Heart left ventricle (tissue), 16 donors: Measurements from ENCODE around the gene AURKAIP1. TPM values are rescaled to one million over a fixed set of nuclear protein-coding genes. Genes with fewer than 3 reads are reported as not detected.
"Not testable (repeated sequence)": the region's sequence is repeated elsewhere in the genome, so short reads cannot be mapped to it uniquely, and the experiment has no call there.

Experiments used
- ATAC-seq, 4 donors: fragments of 200-7000 bp; cut with Tn5 transposase; one replicate each; pipeline ENCODE4 v1.9.1; 2020 to 2022; ENCODE audit warnings: moderate library complexity in 4 of 4, mild to moderate bottlenecking in 3 of 4, moderate number of reproducible peaks in 1 of 4
- DNase-seq, 5 donors: peaks; one replicate each; pipeline ENCODE4 v3.0.0-alpha.2; 2020
- H3K27ac ChIP-seq, 12 donors: fragments of 200-600 bp; sonication (generic) in 4 of 12; one replicate each; pipeline versions ENCODE4 v1.5.0 to v1.8.0; 2016 to 2022; ENCODE audit warnings: mild to moderate bottlenecking in 2 of 12
- H3K27me3 ChIP-seq, 9 donors: fragments of 200-600 bp; sonication (generic) in 2 of 9; one replicate each; pipeline versions ENCODE4 v1.5.1 to v1.8.0; 2016 to 2022; ENCODE audit warnings: mild to moderate bottlenecking in 3 of 9
- H3K36me3 ChIP-seq, 9 donors: fragments of 200-600 bp; sonication (generic) in 2 of 9; one replicate each; pipeline versions ENCODE4 v1.5.0 to v1.8.0; 2018 to 2022; ENCODE audit warnings: mild to moderate bottlenecking in 2 of 9
- H3K4me1 ChIP-seq, 12 donors: fragments of 200-600 bp; sonication (generic) in 4 of 12; one replicate each; pipeline versions ENCODE4 v1.5.0 to v1.8.0; 2016 to 2022; ENCODE audit warnings: mild to moderate bottlenecking in 3 of 12
- H3K4me3 ChIP-seq, 12 donors: fragments of 200-600 bp; sonication (generic) in 4 of 12; one replicate each; pipeline versions ENCODE4 v1.5.0 to v1.8.0; 2017 to 2022; ENCODE audit warnings: mild to moderate bottlenecking in 9 of 12, moderate library complexity in 4 of 12
- H3K9me3 ChIP-seq, 12 donors: fragments of 200-600 bp; sonication (generic) in 4 of 12; one replicate each; pipeline versions ENCODE4 v1.5.0 to v1.8.0; 2016 to 2022; ENCODE audit warnings: mild to moderate bottlenecking in 1 of 12
- POLR2A ChIP-seq, 2 donors: fragments of 450-650 bp; IDR thresholded peaks; one replicate each; pipeline ENCODE4 v1.6.1; 2017; ENCODE audit warnings: antibody characterized with exemption in 2 of 2, mild to moderate bottlenecking in 2 of 2, moderate library complexity in 2 of 2
- WGBS, 4 donors: extraction: QIAGEN DNeasy Blood & Tissue Kit in 2 of 4; methylation state at CpG; one replicate each; pipeline versions ENCODE4 v1.1.5 to v1.1.7; 2013 to 2018; 5-methylcytosine and 5-hydroxymethylcytosine counted together
- intact Hi-C, 10 donors: fragments of 100-400 bp; cut with DNase I; formaldehyde crosslinking; loops; one replicate each; pipeline versions ENCODE4 v1.11.1 to v1.14.2; 2022
- polyA plus RNA-seq, 2 donors: library from polyadenylated mRNA; stranded (reverse); fragments of 200-250 nt; gene quantifications; one replicate each; pipeline ENCODE4 v1.2.3, GENCODE V29; 2013
- total RNA-seq, 9 donors: library from RNA; depleted of rRNA in 2 of 9; stranded (reverse); fragments of >200 nt in 2 of 9; fragmentation: NEBNext Ultra II Directional in 3 of 9; extraction: Animal tissue kit (Norgen Biotek cat#: 25700) in 3 of 9; gene quantifications; one replicate each; pipeline versions ENCODE4 v1.1.0 to v1.2.4, GENCODE V29; 2016 to 2023
- TF ChIP-seq, protein P1 (sequence below), 12 donors: fragments of 200-600 bp; sonication (generic) in 4 of 12; IDR thresholded peaks; one replicate each; pipeline versions ENCODE4 v1.5.0 to v1.8.0; 2018 to 2022; ENCODE audit warnings: antibody characterized with exemption in 12 of 12, mild to moderate bottlenecking in 5 of 12
- donor health status: ischemic (EF 13 %, LVEDD 7.1; RV severe dilation, severe dysfunction).
- donor health status: healthy with polysubstance abuse.
- donor health status: DM: no; HTN: yes; CAD: no.
- donor health status: DM: no; HTN: no; CAD: no.
- donor health status: ischemic (EF 25% LVEDD 6.9; RV normal size, moderate dysfunction).
- donor health status: ischemic (EF 25% LVEDD 5.7; RV mildly dilated, moderate dysfunction).
- donor health status: healthy.
- donor health status: DM: yes; HTN: yes; CAD: no.
- donor health status: ischemic (EF 35%, LVEDD 5.7; RV mildly dilated, moderate dysfunction).
- donor health status: nonischemic (EF 11% LVEDD 7.7; RV severe dilation, severe dysfunction).
- donor health status: DM: yes; HTN: yes; CAD: no.
- donor health status: PGD.
- donor health status: ischemic (EF 29% LVEDD 5.4; RV normal size, mild dysfunction).
- donor health status: nonischemic (EF 23%, LVEDD 6.1; RV moderate dilation, normal function).

AURKAIP1 gene
- total and polyA plus RNA-seq, 11 donors: 157 to 465 (median 192) TPM

DNA sequence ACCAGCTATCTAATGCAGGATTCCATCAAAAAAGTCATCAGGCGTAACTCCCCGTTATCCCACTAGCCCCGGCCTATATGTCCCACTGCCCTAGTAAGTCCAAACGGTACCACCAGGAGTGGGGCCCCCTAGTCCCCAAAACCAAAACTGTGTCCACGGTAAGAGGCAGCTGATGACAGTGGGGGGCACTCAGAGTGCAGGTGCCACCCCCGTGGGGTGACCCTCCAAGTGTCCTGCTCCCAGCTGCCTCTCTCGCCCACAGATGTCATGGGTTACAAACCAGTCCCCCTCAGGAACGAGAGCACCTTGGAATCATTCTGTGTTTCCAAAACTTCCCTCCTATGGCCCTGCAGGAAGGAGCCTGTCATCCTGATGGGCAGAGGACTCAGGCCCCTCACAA lies 10.9 kb upstream of the AURKAIP1 start:
- no peak for DNase-seq
- WGBS, 4 donors: 91 to 95% (median 92%) methylated on average over 7 to 8 of the region's 8 CpGs

DNA sequence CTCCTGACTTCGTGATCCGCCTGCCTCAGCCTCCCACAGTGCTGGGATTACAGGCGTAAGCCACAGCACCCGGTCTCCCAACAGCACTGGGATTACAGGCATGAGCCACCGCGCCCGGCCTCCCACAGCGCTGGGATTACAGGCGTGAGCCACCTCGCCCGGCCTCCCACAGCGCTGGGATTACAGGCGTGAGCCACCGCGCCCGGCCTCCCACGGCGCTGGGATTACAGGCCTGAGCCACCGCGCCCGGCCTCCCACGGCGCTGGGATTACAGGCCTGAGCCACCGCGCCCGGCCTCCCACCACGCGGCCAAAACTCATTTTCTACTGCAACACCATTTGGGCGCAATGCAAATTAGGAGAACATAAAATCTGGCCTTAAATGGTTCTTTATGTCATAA lies 10.3 kb upstream of the AURKAIP1 start:
- H3K4me3 ChIP-seq, ATAC-seq, H3K4me1 ChIP-seq, intact Hi-C loops, H3K27ac ChIP-seq, H3K9me3 ChIP-seq, H3K27me3 ChIP-seq, DNase-seq: not testable (repeated sequence)
- H3K36me3 ChIP-seq: peaks cover 2 to 64% (median 57%) of the 10 kb centered on the region in 9 donors
- WGBS, 4 donors: 92 to 98% (median 93%) methylated on average over 27 to 29 of the region's 29 CpGs

More for the DNA sequence above, 10.9 kb upstream of the AURKAIP1 start:
- ATAC-seq: no peak
- Histone ChIP-seq H3K4me3 (no peak overlapping the region), H3K4me1 (peaks cover 0 to 9% (median 0%) of the 10 kb centered on the region in 12 donors), H3K36me3 (peaks cover 2 to 70% (median 63%) of the 10 kb centered on the region in 9 donors), H3K27ac (no peak overlapping the region), H3K9me3 (no peaks in the 10 kb centered on the region), H3K27me3 (no peaks in the 10 kb centered on the region)
- TF ChIP-seq, protein P1, sequence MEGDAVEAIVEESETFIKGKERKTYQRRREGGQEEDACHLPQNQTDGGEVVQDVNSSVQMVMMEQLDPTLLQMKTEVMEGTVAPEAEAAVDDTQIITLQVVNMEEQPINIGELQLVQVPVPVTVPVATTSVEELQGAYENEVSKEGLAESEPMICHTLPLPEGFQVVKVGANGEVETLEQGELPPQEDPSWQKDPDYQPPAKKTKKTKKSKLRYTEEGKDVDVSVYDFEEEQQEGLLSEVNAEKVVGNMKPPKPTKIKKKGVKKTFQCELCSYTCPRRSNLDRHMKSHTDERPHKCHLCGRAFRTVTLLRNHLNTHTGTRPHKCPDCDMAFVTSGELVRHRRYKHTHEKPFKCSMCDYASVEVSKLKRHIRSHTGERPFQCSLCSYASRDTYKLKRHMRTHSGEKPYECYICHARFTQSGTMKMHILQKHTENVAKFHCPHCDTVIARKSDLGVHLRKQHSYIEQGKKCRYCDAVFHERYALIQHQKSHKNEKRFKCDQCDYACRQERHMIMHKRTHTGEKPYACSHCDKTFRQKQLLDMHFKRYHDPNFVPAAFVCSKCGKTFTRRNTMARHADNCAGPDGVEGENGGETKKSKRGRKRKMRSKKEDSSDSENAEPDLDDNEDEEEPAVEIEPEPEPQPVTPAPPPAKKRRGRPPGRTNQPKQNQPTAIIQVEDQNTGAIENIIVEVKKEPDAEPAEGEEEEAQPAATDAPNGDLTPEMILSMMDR (IDR thresholded peaks at IDR 0.05): no peak
- no peak for TF ChIP-seq POLR2A (IDR thresholded peaks at IDR 0.05)
- intact Hi-C loops: no loop called here

DNA sequence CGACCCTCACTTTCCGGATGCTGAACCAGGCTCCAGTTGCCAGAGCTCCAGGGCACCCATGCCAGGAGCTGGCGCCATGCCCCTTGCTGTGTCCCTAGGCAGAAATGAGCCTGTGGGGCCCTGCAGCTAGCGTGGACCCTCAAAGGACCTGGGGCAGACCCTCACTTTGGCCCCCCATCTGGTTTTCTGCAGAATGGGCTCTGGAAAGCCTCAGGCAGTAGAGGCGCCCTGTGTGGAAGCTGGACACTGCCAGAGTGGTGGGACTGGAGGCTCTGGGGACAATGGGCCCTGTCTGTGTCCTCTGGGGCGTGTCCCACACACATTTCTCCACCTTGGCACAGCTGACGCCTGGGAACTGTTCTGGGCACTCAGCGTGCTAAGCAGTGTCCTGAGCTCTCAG lies 6.3 kb upstream of the AURKAIP1 start:
- Histone ChIP-seq H3K36me3 (peaks cover 0 to 24% (median 17%) of the 10 kb centered on the region in 9 donors), H3K27ac (peak overlapping the region in 1 of 12 donors; percentile 61), H3K9me3 (no peaks in the 10 kb centered on the region), H3K4me3 (no peak overlapping the region), H3K4me1 (peaks cover 0 to under 1% (median 0%) of the 10 kb centered on the region in 12 donors), H3K27me3 (no peaks in the 10 kb centered on the region)
- 74 to 81% (median 79%) methylated on average over 7 to 8 of the region's 8 CpGs for WGBS, 4 donors
- no peak for DNase-seq
- intact Hi-C loops: no loop called here
- TF ChIP-seq, protein P1 (IDR thresholded peaks at IDR 0.05): no peak
- TF ChIP-seq POLR2A (IDR thresholded peaks at IDR 0.05): no peak
- peak in 1 of 4 donors; percentile 5 for ATAC-seq

DNA sequence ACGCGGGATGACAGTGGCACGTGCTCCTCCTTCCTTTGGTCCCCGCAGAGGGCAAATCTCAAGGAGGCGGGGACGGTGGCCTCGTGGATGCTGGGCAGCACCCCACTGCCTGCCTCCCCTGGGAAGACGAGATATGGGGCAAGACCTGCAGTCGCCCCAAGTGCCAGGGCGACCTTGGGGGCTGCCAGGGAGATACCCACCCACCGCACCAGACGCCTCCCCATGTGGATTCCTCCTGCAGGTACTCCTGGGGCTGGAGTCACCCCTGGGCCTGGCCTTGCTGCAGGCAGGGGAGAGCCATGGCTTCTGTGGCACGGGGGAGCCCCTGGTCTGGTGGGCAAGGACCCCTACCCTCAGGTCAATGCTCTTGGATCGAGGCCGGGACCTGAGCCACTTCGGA lies 5.9 kb upstream of the AURKAIP1 start:
- Histone ChIP-seq H3K4me3 (no peak overlapping the region), H3K27me3 (no peaks in the 10 kb centered on the region), H3K27ac (no peak overlapping the region), H3K4me1 (peaks cover 0 to 5% (median 3%) of the 10 kb centered on the region in 12 donors), H3K36me3 (peaks cover 0 to 19% (median 12%) of the 10 kb centered on the region in 9 donors), H3K9me3 (no peaks in the 10 kb centered on the region)
- TF ChIP-seq, protein P1 (IDR thresholded peaks at IDR 0.05): no peak
- TF ChIP-seq POLR2A (IDR thresholded peaks at IDR 0.05): no peak
- 89 to 100% (median 95%) methylated on average over 1 to 16 of the region's 16 CpGs for WGBS, 4 donors
- ATAC-seq (peak in 1 of 4 donors; percentile 2), DNase-seq (no peak)
- intact Hi-C loops: no loop called here
